ENCODE results near the gene SCN5A. TPM values are rescaled to one million over a fixed set of nuclear protein-coding genes. Genes with fewer than 3 reads are reported as not detected.

Gene SCN5A
- total RNA-seq, 4 donors from 2014 or later = 0.19 TPM; not detected in 3

- TF ChIP-seq CTCF (IDR thresholded peaks at IDR 0.05; ENCODE audit: low read depth) = no peak
These were observed 4.4 kb upstream of the SCN5A start for GRCh38 chr3:38653685-38654537.

DNA sequence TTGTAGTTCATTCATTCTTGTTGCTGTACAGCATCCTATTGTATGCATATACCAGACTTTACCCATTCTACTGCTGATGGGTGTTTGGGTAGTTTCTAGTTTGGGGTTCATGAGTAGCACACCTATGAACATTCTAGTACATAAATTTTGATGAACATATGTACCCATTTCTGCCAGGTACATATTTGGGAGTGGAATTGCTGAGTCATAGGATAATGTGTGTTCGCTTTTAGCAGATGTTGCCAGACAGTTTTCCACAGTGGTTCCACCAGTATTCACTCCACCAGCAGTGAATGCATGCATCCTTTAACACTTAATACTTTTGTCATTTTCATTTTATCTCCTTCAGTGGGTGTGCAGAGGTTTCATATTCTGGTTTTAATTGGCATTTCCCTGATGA is 3.4 kb upstream of the SCN5A start:
- no peak for TF ChIP-seq CTCF (IDR thresholded peaks at IDR 0.05; ENCODE audit: low read depth)

GRCh38 chr3:38651153-38651789 is 1.8 kb upstream of the SCN5A start:
- no peak for TF ChIP-seq CTCF (IDR thresholded peaks at IDR 0.05; ENCODE audit: low read depth)

GRCh38 chr3:38650248-38650951 is 913 bp upstream of the SCN5A start:
- no peak for TF ChIP-seq CTCF (IDR thresholded peaks at IDR 0.05; ENCODE audit: low read depth)

GRCh38 chr3:38648659-38649499 is 608 bp downstream of the SCN5A start:
- no peak for TF ChIP-seq CTCF (IDR thresholded peaks at IDR 0.05; ENCODE audit: low read depth)

DNA sequence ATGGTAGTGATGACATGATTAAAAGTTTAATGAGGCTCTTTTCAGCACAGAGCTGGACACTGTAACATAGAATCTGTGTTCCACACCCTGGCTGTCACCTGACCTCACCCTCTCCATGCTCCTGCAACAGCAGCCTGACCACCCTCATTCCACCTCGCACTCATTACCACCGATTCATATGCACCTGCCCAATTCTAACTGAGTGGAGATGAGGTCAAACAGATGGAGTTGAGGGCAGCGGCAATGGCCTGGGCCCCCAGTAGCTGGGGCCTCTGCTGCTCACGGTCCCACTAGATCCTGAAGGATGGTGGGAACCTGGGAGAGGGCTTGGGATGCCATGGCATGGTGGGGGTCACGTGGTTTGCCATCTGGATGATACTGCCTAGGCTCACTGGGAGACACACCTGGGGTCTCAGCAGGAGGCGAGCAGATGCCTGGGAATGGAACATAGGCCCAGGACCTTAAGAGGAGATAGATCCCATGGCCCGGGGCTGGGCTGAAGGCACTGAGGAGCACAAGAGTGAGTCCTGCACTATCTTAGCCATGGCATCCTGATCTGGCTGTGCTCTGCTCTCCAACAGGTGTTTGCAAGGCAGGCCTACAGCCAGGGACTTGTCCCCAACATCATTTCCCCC is 1.3 kb downstream of the SCN5A start:
- TF ChIP-seq CTCF (IDR thresholded peaks at IDR 0.05; ENCODE audit: low read depth) = no peak
